A549 (cell line): ENCODE measurements around the gene CPB2. TPM values are rescaled to one million over a fixed set of nuclear protein-coding genes. Genes with fewer than 3 reads are reported as not detected.
A peak's percentile ranks its signal among the peaks of the same experiment; 100 is the strongest.

Experiments
- ATAC-seq, 2 experiments: fragments of 200-7000 bp in 1 of 2; fragments of >200 bp in 1 of 2; cut with Nextera tagmentation in 1 of 2; cut with Tn5 transposase in 1 of 2; 3 replicates each; pipeline versions ENCODE4 v1.8.0 to v1.9.1; 2018 to 2020; ENCODE audit warnings: mild to moderate bottlenecking in 1 of 2, moderate library complexity in 1 of 2
- CTCF ChIA-PET: fragments of 300-600 bp; sonication (Branson Sonifier 250); formaldehyde crosslinking; extraction: SDS; loops from one replicate; lab custom pipeline; 2021; ENCODE audit warnings: antibody characterized with exemption, inconsistent platforms; lab: Yijun Ruan, JAX
- POLR2A ChIA-PET: fragments of 350-600 bp; formaldehyde crosslinking; extraction: SDS; loops from one replicate; lab custom pipeline; 2021; ENCODE audit warnings: antibody characterized with exemption, inconsistent platforms; lab: Yijun Ruan, JAX
- DNase-seq, 2 experiments: peaks; one replicate each; pipeline versions ENCODE4 v3.0.0 to v3.0.0-alpha.2; 2011 to 2016; ENCODE audit warnings: low read depth in 1 of 2, low spot score in 1 of 2
- FAIRE-seq: peaks from 2 replicates; lab custom pipeline; 2011; peaks lifted over from hg19 to GRCh38; lab: Jason Lieb, UNC
- H3K27ac ChIP-seq, 2 experiments: fragments of >200 bp; sonication (Bioruptor Twin); formaldehyde crosslinking; 3 replicates each; pipeline ENCODE4 v1.5.1; 2016 to 2017
- H3K4me1 ChIP-seq: fragments of >200 bp; sonication (Bioruptor Twin); formaldehyde crosslinking; 3 replicates; pipeline ENCODE4 v1.6.1; 2016
- H3K4me2 ChIP-seq: fragments of >200 bp; sonication (Bioruptor Twin); formaldehyde crosslinking; 3 replicates; pipeline ENCODE4 v1.6.1; 2016
- H3K4me3 ChIP-seq: fragments of >200 bp; sonication (Bioruptor Twin); formaldehyde crosslinking; 3 replicates; pipeline ENCODE4 v1.5.1; 2016
- H3K9me3 ChIP-seq: fragments of >200 bp; sonication (Bioruptor Twin); formaldehyde crosslinking; 3 replicates; pipeline ENCODE4 v1.6.1; 2016
- BHLHE40 ChIP-seq: IDR thresholded peaks from 2 replicates; pipeline ENCODE4 v1.6.1; 2012; ENCODE audit warnings: low read depth, low read length, inconsistent platforms
- CEBPB ChIP-seq, 2 experiments: fragments of >200 bp in 1 of 2; sonication (Bioruptor Twin) in 1 of 2; formaldehyde crosslinking in 1 of 2; IDR thresholded peaks; 2 replicates each; pipeline ENCODE4 v1.6.1; 2012 to 2016
- E2F6 ChIP-seq: IDR thresholded peaks from 2 replicates; pipeline ENCODE4 v1.6.1; 2012; ENCODE audit warnings: low read depth, borderline replicate concordance
- EHF ChIP-seq: fragments of 250-450 bp; sonication (Bioruptor Pico); IDR thresholded peaks from 2 replicates; pipeline ENCODE4 v1.5.0; 2020; ENCODE audit warnings: mild to moderate bottlenecking
- EHMT2 ChIP-seq: fragments of 200-600 bp; sonication (generic); IDR thresholded peaks from 2 replicates; pipeline ENCODE4 v1.6.1; 2016; ENCODE audit warnings: antibody characterized with exemption, low read depth, mild to moderate bottlenecking, moderate library complexity
- ESRRA ChIP-seq: fragments of 150-350 bp; IDR thresholded peaks from 2 replicates; pipeline ENCODE4 v1.6.1; 2014; ENCODE audit warnings: mild to moderate bottlenecking, low read length, borderline replicate concordance
- FOSB ChIP-seq: fragments of 250-450 bp; sonication (Bioruptor Pico); IDR thresholded peaks from 2 replicates; pipeline ENCODE4 v1.5.0; 2020; ENCODE audit warnings: mild to moderate bottlenecking, moderate library complexity
- FOSL2 ChIP-seq, 2 experiments: fragments of 450-650 bp in 1 of 2; fragments of >200 bp in 1 of 2; sonication (Bioruptor Twin) in 1 of 2; formaldehyde crosslinking; IDR thresholded peaks; 2 replicates each; pipeline versions ENCODE4 v1.5.0 to v1.6.1; 2016 to 2020; ENCODE audit warnings: mild to moderate bottlenecking in 1 of 2, moderate library complexity in 1 of 2
- GATA3 ChIP-seq: IDR thresholded peaks from 2 replicates; pipeline ENCODE4 v1.6.1; 2012; ENCODE audit warnings: borderline replicate concordance
- HMGXB4 ChIP-seq: fragments of 250-450 bp; sonication (Bioruptor Pico); IDR thresholded peaks from 2 replicates; pipeline ENCODE4 v1.5.0; 2021; ENCODE audit warnings: mild to moderate bottlenecking, moderate library complexity, borderline replicate concordance
- HOXA7 ChIP-seq: fragments of 250-450 bp; sonication (Bioruptor Pico); IDR thresholded peaks from 2 replicates; pipeline ENCODE4 v1.5.0; 2020; ENCODE audit warnings: mild to moderate bottlenecking, moderate library complexity
- KDM5A ChIP-seq: fragments of 200-600 bp; sonication (generic); IDR thresholded peaks from 2 replicates; pipeline ENCODE4 v1.6.1; 2016; ENCODE audit warnings: antibody characterized with exemption, mild to moderate bottlenecking
- MAZ ChIP-seq: fragments of 150-350 bp; IDR thresholded peaks from 2 replicates; pipeline ENCODE4 v1.6.1; 2014; ENCODE audit warnings: antibody characterized with exemption, low read depth, low read length, borderline replicate concordance
- MYC ChIP-seq: IDR thresholded peaks from 2 replicates; pipeline ENCODE4 v1.6.1; 2012; ENCODE audit warnings: mild to moderate bottlenecking, inconsistent platforms, low read length, improper control_type of control experiment, borderline replicate concordance
- NR3C1 ChIP-seq: fragments of >200 bp; sonication (Bioruptor Twin); formaldehyde crosslinking; IDR thresholded peaks from 3 replicates; pipeline ENCODE4 v1.6.1; 2017
- PBX3 ChIP-seq: IDR thresholded peaks from 2 replicates; pipeline ENCODE4 v1.6.1; 2012
- PHF8 ChIP-seq: fragments of 200-600 bp; sonication (generic); IDR thresholded peaks from 2 replicates; pipeline ENCODE4 v1.6.1; 2016; ENCODE audit warnings: low read depth, mild to moderate bottlenecking, antibody characterized with exemption, moderate library complexity, borderline replicate concordance
- RAD21 ChIP-seq, 2 experiments: fragments of >200 bp in 1 of 2; sonication (Bioruptor Twin) in 1 of 2; formaldehyde crosslinking in 1 of 2; IDR thresholded peaks in 1 of 2; conservative IDR thresholded peaks in 1 of 2; 2 replicates in 1 of 2; 3 replicates in 1 of 2; pipeline ENCODE4 v1.6.1; 2012 to 2018; ENCODE audit warnings: inconsistent platforms in 1 of 2
- RARB ChIP-seq: fragments of 250-450 bp; sonication (Bioruptor Pico); IDR thresholded peaks from 2 replicates; pipeline ENCODE4 v1.8.0; 2021; ENCODE audit warnings: mild to moderate bottlenecking, moderate library complexity
- SMC3 ChIP-seq: fragments of >200 bp; sonication (Bioruptor Twin); formaldehyde crosslinking; IDR thresholded peaks from 3 replicates; pipeline ENCODE4 v1.6.1; 2018; ENCODE audit warnings: inconsistent platforms
- SREBF2 ChIP-seq: fragments of 450-650 bp; IDR thresholded peaks from 2 replicates; pipeline ENCODE4 v1.6.1; 2014; ENCODE audit warnings: mild to moderate bottlenecking, moderate library complexity
- USF2 ChIP-seq: fragments of 450-650 bp; IDR thresholded peaks from 2 replicates; pipeline ENCODE4 v1.6.1; 2014; ENCODE audit warnings: antibody characterized with exemption
- ZSCAN20 ChIP-seq: fragments of 250-450 bp; sonication (Bioruptor Pico); IDR thresholded peaks from 2 replicates; pipeline ENCODE4 v1.8.0; 2022; ENCODE audit warnings: mild to moderate bottlenecking, moderate library complexity
- WGBS: methylation state at CpG from one replicate; pipeline ENCODE4 v1.1.6; 2017; ENCODE audit errors: missing lambda C conversion rate; 5-methylcytosine and 5-hydroxymethylcytosine counted together
- polyA plus RNA-seq, 4 experiments: library from polyadenylated mRNA; depleted of rRNA in 3 of 4; stranded (reverse); fragments of >200 nt; fragmentation: RNase III in 1 of 4; extraction: RNeasy Plus Mini Kit Qiagen cat#74134 plus additional on column Dnase treatment in 1 of 4; gene quantifications; 2 replicates in 3 of 4; 3 replicates in 1 of 4; pipeline ENCODE4 v1.2.3, GENCODE V29; 2011 to 2017
- TF ChIP-seq, protein P1 (sequence below): fragments of >200 bp; sonication (Bioruptor Twin); formaldehyde crosslinking; IDR thresholded peaks from 2 replicates; pipeline ENCODE4 v1.6.1; 2016
- TF ChIP-seq, protein P2 (sequence below): fragments of 250-450 bp; sonication (Bioruptor Pico); IDR thresholded peaks from 2 replicates; pipeline ENCODE4 v1.5.0; 2020; ENCODE audit warnings: low read depth, mild to moderate bottlenecking, moderate library complexity

The CPB2 gene
- polyA plus RNA-seq, 2 of the 4 experiments (the other 2 are of a cell fraction), result 0.05 to 0.48 TPM

DNA sequence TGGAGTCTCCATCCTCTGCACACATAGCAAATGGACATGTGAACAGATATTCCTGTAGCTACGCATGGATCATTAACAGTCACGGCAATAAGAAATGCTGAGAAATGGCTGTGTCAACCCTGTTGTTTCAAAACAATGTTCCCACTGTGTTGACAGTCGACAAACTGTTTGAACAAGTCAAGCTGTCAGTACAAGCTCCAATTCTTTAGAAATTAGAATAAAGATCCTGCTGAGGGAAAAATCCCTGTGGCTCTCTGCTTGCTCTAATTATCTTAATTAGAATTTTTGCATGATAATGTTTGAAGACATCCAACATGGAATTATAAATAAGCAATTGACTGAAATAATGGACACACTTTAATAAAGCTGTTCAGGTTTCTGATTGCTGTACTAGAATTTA lies 37.9 kb upstream of the CPB2 start:
- no peaks in the 10 kb centered on the region for H3K9me3 ChIP-seq
- WGBS, result 8% methylated on average over 3 of the region's 3 CpGs
- ChIA-PET POLR2A (no interaction called here), CTCF (interaction anchor here (0.9 kb wide), 1 partner anchor 18 kb away, joined by 4 read pairs; no protein-coding TSS in a partner anchor)
- DNase-seq (peak in 1 of 2 experiments; percentile 12), FAIRE-seq (no peak), ATAC-seq (0 out of 6 replicates have a peak, but pooled peaks of 1 of the 2 experiments have one; percentile 37)
- H3K4me3 ChIP-seq, result no peak overlapping the region; the same call in 2 of the 3 replicates
- peak overlapping the region; percentile 62 for H3K4me2 ChIP-seq
- peaks cover 24% of the 10 kb centered on the region for H3K4me1 ChIP-seq
- TF ChIP-seq HOXA7 (no peak), USF2 (no peak), SMC3 (no peak), HMGXB4 (CRISPR knock-in tag) (no peak), BHLHE40 (no peak), PHF8 (no peak), E2F6 (no peak), MYC (no peak)
- TF ChIP-seq, protein P1, sequence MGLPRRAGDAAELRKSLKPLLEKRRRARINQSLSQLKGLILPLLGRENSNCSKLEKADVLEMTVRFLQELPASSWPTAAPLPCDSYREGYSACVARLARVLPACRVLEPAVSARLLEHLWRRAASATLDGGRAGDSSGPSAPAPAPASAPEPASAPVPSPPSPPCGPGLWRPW, result no peak
- H3K27ac ChIP-seq, result no peak overlapping the region; a peak in 1 of 6 replicates

- no peak overlapping the region for H3K4me2 ChIP-seq
- POLR2A ChIA-PET, result no interaction called here
- FAIRE-seq, result no peak
- H3K4me1 ChIP-seq, result peaks cover 20% of the 10 kb centered on the region
- ATAC-seq, result no peak
- WGBS, result 55% methylated on average over 2 of the region's 2 CpGs
- H3K27ac ChIP-seq, result no peak overlapping the region
- H3K9me3 ChIP-seq, result no peaks in the 10 kb centered on the region
- TF ChIP-seq, protein P2, sequence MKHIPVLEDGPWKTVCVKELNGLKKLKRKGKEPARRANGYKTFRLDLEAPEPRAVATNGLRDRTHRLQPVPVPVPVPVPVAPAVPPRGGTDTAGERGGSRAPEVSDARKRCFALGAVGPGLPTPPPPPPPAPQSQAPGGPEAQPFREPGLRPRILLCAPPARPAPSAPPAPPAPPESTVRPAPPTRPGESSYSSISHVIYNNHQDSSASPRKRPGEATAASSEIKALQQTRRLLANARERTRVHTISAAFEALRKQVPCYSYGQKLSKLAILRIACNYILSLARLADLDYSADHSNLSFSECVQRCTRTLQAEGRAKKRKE (CRISPR knock-in tag), result no peak
- TF ChIP-seq RAD21 (conservative IDR thresholded peaks at IDR 0.05 in 1 of 2, IDR thresholded peaks at IDR 0.05 in 1 of 2) (no peak), CEBPB (IDR thresholded peaks at IDR 0.05) (no peak), NR3C1 (no peak), ESRRA (no peak), SREBF2 (no peak), HOXA7 (no peak), FOSL2 (IDR thresholded peaks at IDR 0.05) (no peak), FOSL2 (CRISPR knock-in tag; IDR thresholded peaks at IDR 0.05) (no peak)
- CTCF ChIA-PET, result interaction anchor here (2.5 to 6.2 kb wide), 2 partner anchors 13 to 20 kb away, joined by 16 to 31 read pairs; no protein-coding TSS in a partner anchor
- no peak overlapping the region for H3K4me3 ChIP-seq
- no peak for DNase-seq
These were observed 35.2 kb upstream of the CPB2 start for GRCh38 chr13:46140044-46140443.

DNA sequence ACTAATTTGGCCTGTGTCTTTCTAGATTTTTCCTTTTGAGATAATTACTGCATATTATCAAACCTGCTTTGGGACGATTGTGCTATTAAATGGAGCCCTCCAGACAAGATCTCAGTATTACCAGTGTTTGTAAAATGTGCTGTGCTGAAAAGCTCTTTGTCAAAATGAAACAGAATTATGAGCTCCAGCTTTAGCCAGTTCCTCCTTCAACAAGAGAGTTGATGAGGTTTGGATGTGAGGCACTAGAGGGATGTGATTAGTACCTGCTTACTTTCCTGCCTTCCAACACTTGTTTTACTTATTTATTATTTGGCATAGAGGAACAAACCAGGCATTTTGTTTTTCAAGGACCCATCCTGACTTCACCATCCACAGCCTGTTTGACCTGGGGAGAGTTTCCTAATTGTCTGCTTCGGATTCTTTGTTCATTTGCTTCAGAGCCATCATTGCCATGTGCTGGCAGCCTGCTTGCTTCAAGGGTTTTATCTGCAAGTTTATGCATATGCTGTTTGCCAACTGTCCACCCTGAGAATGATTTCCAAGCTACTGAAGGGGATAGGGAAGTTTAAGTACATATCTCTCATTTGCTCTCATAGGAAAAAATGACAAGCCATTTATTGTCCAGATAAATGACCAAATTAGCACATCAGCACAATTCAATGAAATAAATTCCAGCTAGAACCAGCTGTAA lies 32.9 kb upstream of the CPB2 start:
- Histone ChIP-seq H3K4me2 (no peak overlapping the region), H3K4me1 (peaks cover 7% of the 10 kb centered on the region), H3K4me3 (no peak overlapping the region), H3K27ac (no peak overlapping the region), H3K9me3 (no peaks in the 10 kb centered on the region)
- POLR2A ChIA-PET, result no interaction called here
- WGBS, result 52% methylated on average over 2 of the region's 2 CpGs
- CTCF ChIA-PET, result interaction anchor here (0.7 to 6.2 kb wide), 3 partner anchors 11 to 23 kb away, joined by 3 to 31 read pairs (median 4); no protein-coding TSS in a partner anchor
- no peak for FAIRE-seq
- DNase-seq, result no peak
- ATAC-seq, result no peak
- TF ChIP-seq FOSB, result no peak
- TF ChIP-seq EHF, result no peak
- no peak for TF ChIP-seq PBX3
- no peak for TF ChIP-seq RARB
- TF ChIP-seq KDM5A, result no peak
- TF ChIP-seq CEBPB (IDR thresholded peaks at IDR 0.05), result no peak
- no peak for TF ChIP-seq SMC3
- TF ChIP-seq GATA3, result no peak
- TF ChIP-seq ZSCAN20, result no peak
- no peak for TF ChIP-seq FOSL2 (IDR thresholded peaks at IDR 0.05)
- TF ChIP-seq FOSL2 (CRISPR knock-in tag; IDR thresholded peaks at IDR 0.05), result no peak
- TF ChIP-seq EHMT2, result no peak
- TF ChIP-seq MYC, result no peak
- TF ChIP-seq MAZ, result no peak
- TF ChIP-seq, all 56 proteins: peak for 0
